ENCODE results near the gene DONSON. TPM values are rescaled to one million over a fixed set of nuclear protein-coding genes. Genes with fewer than 3 reads are reported as not detected.

Gene DONSON
- total and polyA plus RNA-seq, 11 donors = 4.0 to 18.6 (median 5.8) TPM

DNA sequence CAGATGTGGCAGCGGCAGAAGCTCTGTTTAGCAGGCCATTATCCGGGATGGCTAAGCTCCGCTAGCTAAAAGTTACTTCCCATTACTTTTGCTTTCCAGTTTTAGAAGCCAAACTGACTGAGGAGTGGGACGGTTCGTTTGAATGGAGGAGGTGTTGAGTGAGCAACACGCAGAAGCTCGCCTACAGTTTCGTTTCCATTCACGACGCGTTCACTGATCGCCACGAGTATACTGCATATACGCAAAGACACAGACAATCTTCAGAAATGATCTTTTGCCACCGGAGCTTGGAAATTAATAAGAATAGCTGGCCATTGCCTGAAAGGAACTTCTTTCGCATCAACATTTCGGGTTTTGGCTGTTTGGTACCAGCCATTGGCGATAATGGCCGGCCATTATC is 31.0 kb downstream of the DONSON start:
- no peak overlapping the region for H3K27ac ChIP-seq
- intact Hi-C loops (cut with DNase I) = no loop called here
- no peaks in the 10 kb centered on the region for H3K27me3 ChIP-seq
- no peak for ATAC-seq
- TF ChIP-seq POLR2A (IDR thresholded peaks at IDR 0.05) = no peak
- TF ChIP-seq, protein P1, sequence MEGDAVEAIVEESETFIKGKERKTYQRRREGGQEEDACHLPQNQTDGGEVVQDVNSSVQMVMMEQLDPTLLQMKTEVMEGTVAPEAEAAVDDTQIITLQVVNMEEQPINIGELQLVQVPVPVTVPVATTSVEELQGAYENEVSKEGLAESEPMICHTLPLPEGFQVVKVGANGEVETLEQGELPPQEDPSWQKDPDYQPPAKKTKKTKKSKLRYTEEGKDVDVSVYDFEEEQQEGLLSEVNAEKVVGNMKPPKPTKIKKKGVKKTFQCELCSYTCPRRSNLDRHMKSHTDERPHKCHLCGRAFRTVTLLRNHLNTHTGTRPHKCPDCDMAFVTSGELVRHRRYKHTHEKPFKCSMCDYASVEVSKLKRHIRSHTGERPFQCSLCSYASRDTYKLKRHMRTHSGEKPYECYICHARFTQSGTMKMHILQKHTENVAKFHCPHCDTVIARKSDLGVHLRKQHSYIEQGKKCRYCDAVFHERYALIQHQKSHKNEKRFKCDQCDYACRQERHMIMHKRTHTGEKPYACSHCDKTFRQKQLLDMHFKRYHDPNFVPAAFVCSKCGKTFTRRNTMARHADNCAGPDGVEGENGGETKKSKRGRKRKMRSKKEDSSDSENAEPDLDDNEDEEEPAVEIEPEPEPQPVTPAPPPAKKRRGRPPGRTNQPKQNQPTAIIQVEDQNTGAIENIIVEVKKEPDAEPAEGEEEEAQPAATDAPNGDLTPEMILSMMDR (IDR thresholded peaks at IDR 0.05) = no peak
- H3K36me3 ChIP-seq = peaks cover 3 to 100% (median 99%) of the 10 kb centered on the region in 9 donors
- H3K4me3 ChIP-seq = no peak overlapping the region
- DNase-seq = no peak
- no peaks in the 10 kb centered on the region for H3K9me3 ChIP-seq
- H3K4me1 ChIP-seq = peaks cover 0 to 51% (median 20%) of the 10 kb centered on the region in 12 donors
- 94 to 97% (median 96%) methylated on average over 19 of the region's 19 CpGs for WGBS, 4 donors

DNA sequence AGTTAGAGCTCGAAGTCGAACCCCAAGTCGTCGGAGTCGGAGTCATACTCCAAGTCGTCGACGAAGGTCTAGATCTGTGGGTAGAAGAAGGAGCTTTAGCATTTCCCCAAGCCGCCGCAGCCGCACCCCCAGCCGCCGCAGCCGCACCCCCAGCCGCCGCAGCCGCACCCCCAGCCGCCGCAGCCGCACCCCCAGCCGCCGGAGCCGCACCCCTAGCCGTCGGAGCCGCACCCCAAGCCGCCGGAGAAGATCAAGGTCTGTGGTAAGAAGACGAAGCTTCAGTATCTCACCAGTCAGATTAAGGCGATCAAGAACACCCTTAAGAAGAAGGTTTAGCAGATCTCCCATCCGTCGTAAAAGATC is 33.5 kb downstream of the DONSON start:
- Histone ChIP-seq H3K4me1 (peaks cover 0 to 28% (median 10%) of the 10 kb centered on the region in 12 donors), H3K27ac (no peak overlapping the region), H3K4me3 (no peak overlapping the region), H3K36me3 (peaks cover 3 to 100% (median 99%) of the 10 kb centered on the region in 9 donors), H3K27me3 (no peaks in the 10 kb centered on the region), H3K9me3 (no peaks in the 10 kb centered on the region)
- intact Hi-C loops (cut with DNase I) = no loop called here
- TF ChIP-seq, protein P1 (IDR thresholded peaks at IDR 0.05) = no peak
- TF ChIP-seq POLR2A (IDR thresholded peaks at IDR 0.05) = no peak
- ATAC-seq (no peak), DNase-seq (no peak)
- 95 to 97% (median 96%) methylated on average over 32 of the region's 32 CpGs for WGBS, 4 donors

DNA sequence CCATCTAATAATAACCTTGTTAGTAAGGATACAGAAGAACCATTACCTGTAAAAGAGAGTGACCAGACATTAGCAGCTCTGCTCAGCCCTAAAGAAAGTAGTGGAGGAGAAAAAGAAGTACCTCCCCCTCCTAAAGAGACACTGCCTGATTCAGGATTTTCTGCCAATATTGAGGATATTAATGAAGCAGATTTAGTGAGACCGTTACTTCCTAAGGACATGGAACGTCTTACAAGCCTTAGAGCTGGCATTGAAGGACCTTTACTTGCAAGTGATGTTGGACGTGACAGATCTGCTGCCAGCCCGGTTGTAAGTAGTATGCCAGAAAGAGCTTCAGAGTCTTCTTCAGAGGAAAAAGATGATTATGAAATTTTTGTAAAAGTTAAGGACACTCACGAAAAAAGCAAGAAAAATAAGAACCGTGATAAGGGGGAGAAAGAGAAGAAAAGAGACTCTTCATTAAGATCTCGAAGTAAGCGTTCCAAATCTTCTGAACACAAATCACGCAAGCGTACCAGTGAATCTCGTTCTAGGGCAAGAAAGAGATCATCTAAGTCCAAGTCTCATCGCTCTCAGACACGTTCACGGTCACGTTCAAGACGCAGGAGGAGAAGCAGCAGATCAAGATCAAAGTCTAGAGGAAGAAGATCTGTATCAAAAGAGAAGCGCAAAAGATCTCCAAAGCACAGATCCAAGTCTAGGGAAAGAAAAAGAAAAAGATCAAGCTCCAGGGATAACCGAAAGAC is 34.1 kb downstream of the DONSON start:
- no peaks in the 10 kb centered on the region for H3K9me3 ChIP-seq
- H3K4me3 ChIP-seq = no peak overlapping the region
- H3K27ac ChIP-seq = no peak overlapping the region
- intact Hi-C loops (cut with DNase I) = no loop called here
- DNase-seq (no peak), ATAC-seq (no peak)
- no peak for TF ChIP-seq POLR2A (IDR thresholded peaks at IDR 0.05)
- TF ChIP-seq, protein P1 (IDR thresholded peaks at IDR 0.05) = no peak
- H3K27me3 ChIP-seq = no peaks in the 10 kb centered on the region
- 93 to 96% (median 94%) methylated on average over 18 of the region's 18 CpGs for WGBS, 4 donors
- peaks cover 0 to 28% (median 10%) of the 10 kb centered on the region in 12 donors for H3K4me1 ChIP-seq
- H3K36me3 ChIP-seq = peaks cover 3 to 100% (median 99%) of the 10 kb centered on the region in 9 donors

DNA sequence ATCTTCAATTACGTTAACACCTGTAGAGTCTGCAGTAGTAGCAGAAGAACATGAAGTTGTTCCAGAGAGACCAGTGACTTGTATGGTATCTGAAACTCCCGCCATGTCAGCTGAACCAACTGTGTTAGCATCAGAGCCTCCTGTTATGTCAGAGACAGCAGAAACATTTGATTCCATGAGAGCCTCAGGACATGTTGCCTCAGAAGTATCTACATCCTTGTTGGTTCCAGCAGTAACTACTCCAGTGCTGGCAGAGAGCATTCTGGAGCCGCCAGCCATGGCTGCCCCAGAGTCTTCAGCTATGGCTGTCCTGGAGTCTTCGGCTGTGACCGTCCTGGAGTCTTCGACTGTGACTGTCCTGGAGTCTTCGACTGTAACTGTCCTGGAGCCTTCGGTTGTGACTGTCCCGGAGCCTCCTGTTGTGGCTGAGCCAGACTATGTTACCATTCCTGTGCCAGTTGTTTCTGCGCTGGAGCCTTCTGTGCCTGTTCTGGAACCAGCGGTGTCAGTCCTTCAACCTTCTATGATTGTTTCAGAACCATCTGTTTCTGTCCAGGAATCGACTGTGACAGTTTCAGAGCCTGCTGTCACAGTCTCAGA is 35.4 kb downstream of the DONSON start:
- no peaks in the 10 kb centered on the region for H3K27me3 ChIP-seq
- peak in 1 of 4 donors; percentile 13 for ATAC-seq
- no peak overlapping the region for H3K4me3 ChIP-seq
- no peak overlapping the region for H3K27ac ChIP-seq
- no peak for DNase-seq
- peaks cover 0 to 100% (median 99%) of the 10 kb centered on the region in 9 donors for H3K36me3 ChIP-seq
- no peak for TF ChIP-seq POLR2A (IDR thresholded peaks at IDR 0.05)
- TF ChIP-seq, protein P1 (IDR thresholded peaks at IDR 0.05) = no peak
- no peaks in the 10 kb centered on the region for H3K9me3 ChIP-seq
- intact Hi-C loops (cut with DNase I) = no loop called here
- 93 to 98% (median 96%) methylated on average over 12 of the region's 12 CpGs for WGBS, 4 donors
- H3K4me1 ChIP-seq = peaks cover 0 to 35% (median 12%) of the 10 kb centered on the region in 12 donors

All from heart left ventricle (tissue), 16 donors.